Activated CD4-positive, CD25-positive, alpha-beta regulatory T cell (primary cell): ENCODE data around the gene LILRB2.
A peak's percentile ranks its signal among the peaks of the same experiment; 100 is the strongest.
"Not testable (repeated sequence)": the region's sequence is repeated elsewhere in the genome, so short reads cannot be mapped to it uniquely, and the experiment has no call there.

Experiments used
- DNase-seq, 4 experiments: peaks; one replicate each; lab custom pipeline; 2025; lab: John Stamatoyannopoulos, UW

LILRB2 gene

GRCh38 chr19:54281007-54281728, at the start of gene LILRB2:
Gene LILRB2 (minus strand): TSS chr19:54281110. CDS start chr19:54280496, 614 bp downstream.
- no peak for DNase-seq

GRCh38 chr19:54329476-54330165, 48.7 kb upstream of the LILRB2 start:
- no peak for DNase-seq

- not testable (repeated sequence) for DNase-seq
Observed at GRCh38 chr19:54328781-54329180, 47.9 kb upstream of the LILRB2 start.

GRCh38 chr19:54325631-54326030, 44.7 kb upstream of the LILRB2 start:
- DNase-seq = no peak

GRCh38 chr19:54325194-54325621, 44.3 kb upstream of the LILRB2 start:
- DNase-seq = peak in 3 of 4 experiments; percentile 5 to 30 (median 17)

GRCh38 chr19:54324071-54324470, 43.2 kb upstream of the LILRB2 start:
- DNase-seq = no peak

GRCh38 chr19:54322934-54323333, 42.0 kb upstream of the LILRB2 start:
- not testable (repeated sequence) for DNase-seq

GRCh38 chr19:54322295-54322694, 41.4 kb upstream of the LILRB2 start:
- DNase-seq = not testable (repeated sequence)

- DNase-seq = no peak
Observed at GRCh38 chr19:54319892-54320670, 39.2 kb upstream of the LILRB2 start.

- DNase-seq = no peak
Observed at GRCh38 chr19:54319049-54319448, 38.1 kb upstream of the LILRB2 start.

GRCh38 chr19:54317965-54318240, 37.0 kb upstream of the LILRB2 start:
- DNase-seq = no peak

GRCh38 chr19:54317108-54317964, 36.4 kb upstream of the LILRB2 start:
- DNase-seq = no peak

GRCh38 chr19:54316746-54317107, 35.8 kb upstream of the LILRB2 start:
- DNase-seq = no peak

- DNase-seq = no peak
Observed at GRCh38 chr19:54315956-54316355, 35.0 kb upstream of the LILRB2 start.

- DNase-seq = no peak
Observed at GRCh38 chr19:54312436-54313377, 31.8 kb upstream of the LILRB2 start, which contains the start of gene LILRA5. Gene LILRA5 (minus strand): TSS chr19:54313166. CDS start chr19:54313019, 147 bp downstream.

- no peak for DNase-seq
Observed at GRCh38 chr19:54312011-54312410, 31.1 kb upstream of the LILRB2 start.

- DNase-seq = no peak
Observed at GRCh38 chr19:54311486-54311885, 30.6 kb upstream of the LILRB2 start.

GRCh38 chr19:54310543-54310942, 29.6 kb upstream of the LILRB2 start:
- no peak for DNase-seq

GRCh38 chr19:54309811-54310210, 28.9 kb upstream of the LILRB2 start:
- DNase-seq = no peak

- no peak for DNase-seq
Observed at GRCh38 chr19:54307389-54308020, 26.6 kb upstream of the LILRB2 start.
